Suprapubic skin (tissue), 4 donors: ENCODE measurements around the gene ARHGEF33. TPM values are rescaled to one million over a fixed set of nuclear protein-coding genes. Genes with fewer than 3 reads are reported as not detected.

ENCODE experiments used
- DNase-seq, 2 donors: peaks; one replicate each; pipeline ENCODE4 v3.0.0-alpha.2; 2019; ENCODE audit warnings: low spot score in 2 of 2
- H3K27ac ChIP-seq: fragments of 200-600 bp; sonication (generic); one replicate; pipeline ENCODE4 v1.5.1; 2019
- H3K27me3 ChIP-seq: fragments of 200-600 bp; sonication (generic); one replicate; pipeline ENCODE4 v1.5.1; 2019
- H3K36me3 ChIP-seq: fragments of 200-600 bp; sonication (generic); one replicate; pipeline ENCODE4 v1.5.1; 2019
- H3K4me1 ChIP-seq: fragments of 200-600 bp; sonication (generic); one replicate; pipeline ENCODE4 v1.5.1; 2019
- H3K4me3 ChIP-seq: fragments of 200-600 bp; sonication (generic); one replicate; pipeline ENCODE4 v1.5.1; 2019; ENCODE audit warnings: mild to moderate bottlenecking
- H3K9me3 ChIP-seq: fragments of 200-600 bp; sonication (generic); one replicate; pipeline ENCODE4 v1.5.1; 2019
- CTCF ChIP-seq, 2 donors: fragments of 200-600 bp in 1 of 2; fragments of 450-650 bp in 1 of 2; sonication (generic) in 1 of 2; IDR thresholded peaks; one replicate each; pipeline ENCODE4 v1.5.1; 2016 to 2019; ENCODE audit warnings: antibody characterized with exemption in 2 of 2, mild to moderate bottlenecking in 1 of 2, moderate library complexity in 1 of 2
- EP300 ChIP-seq: sonication (generic); formaldehyde crosslinking; IDR thresholded peaks from one replicate; pipeline ENCODE4 v1.6.1; 2017; ENCODE audit warnings: antibody characterized with exemption
- POLR2A ChIP-seq, 2 donors: fragments of 450-650 bp; IDR thresholded peaks; one replicate each; pipeline ENCODE4 v1.6.1; 2017; ENCODE audit warnings: antibody characterized with exemption in 2 of 2, mild to moderate bottlenecking in 2 of 2, moderate library complexity in 2 of 2
- POLR2AphosphoS5 ChIP-seq, 3 donors: sonication (generic); formaldehyde crosslinking; IDR thresholded peaks; one replicate each; pipeline ENCODE4 v1.6.1; 2017; ENCODE audit warnings: antibody characterized with exemption in 3 of 3
- WGBS: methylation state at CpG from one replicate; pipeline ENCODE4 v1.1.5; 2018; 5-methylcytosine and 5-hydroxymethylcytosine counted together
- total RNA-seq, 4 donors: library from RNA; depleted of rRNA; stranded (reverse); fragments of >200 nt; gene quantifications; one replicate each; pipeline ENCODE4 v1.1.0, GENCODE V29; 2016

Gene ARHGEF33
- total RNA-seq, 4 donors from 2014 or later: 0.34 to 0.80 (median 0.42) TPM

GRCh38 chr2:38909872-38910271 is 20.2 kb downstream of the ARHGEF33 start:
- Histone ChIP-seq H3K27me3 (no peaks in the 10 kb centered on the region), H3K4me1 (no peaks in the 10 kb centered on the region), H3K4me3 (no peak overlapping the region), H3K9me3 (no peaks in the 10 kb centered on the region), H3K27ac (no peak overlapping the region), H3K36me3 (no peaks in the 10 kb centered on the region)
- 98% methylated on average over 1 of the region's 1 CpG for WGBS
- TF ChIP-seq POLR2AphosphoS5 (IDR thresholded peaks at IDR 0.05): no peak
- TF ChIP-seq POLR2A (IDR thresholded peaks at IDR 0.05): no peak
- TF ChIP-seq EP300: no peak
- no peak for TF ChIP-seq CTCF (IDR thresholded peaks at IDR 0.05)
- DNase-seq: no peak

- H3K27ac ChIP-seq: no peak overlapping the region
- H3K4me1 ChIP-seq: no peaks in the 10 kb centered on the region
- TF ChIP-seq POLR2AphosphoS5 (IDR thresholded peaks at IDR 0.05): no peak
- TF ChIP-seq CTCF (IDR thresholded peaks at IDR 0.05): no peak
- TF ChIP-seq EP300: no peak
- TF ChIP-seq POLR2A (IDR thresholded peaks at IDR 0.05): no peak
- 76% methylated on average over 1 of the region's 1 CpG for WGBS
- no peaks in the 10 kb centered on the region for H3K27me3 ChIP-seq
- no peak for DNase-seq
- no peaks in the 10 kb centered on the region for H3K36me3 ChIP-seq
- H3K9me3 ChIP-seq: no peaks in the 10 kb centered on the region
- no peak overlapping the region for H3K4me3 ChIP-seq
These were observed 21.5 kb downstream of the ARHGEF33 start for GRCh38 chr2:38911191-38911590.

GRCh38 chr2:38912619-38913018 is 22.9 kb downstream of the ARHGEF33 start:
- H3K27me3 ChIP-seq: no peaks in the 10 kb centered on the region
- H3K4me3 ChIP-seq: no peak overlapping the region
- WGBS: 70% methylated on average over 1 of the region's 1 CpG
- TF ChIP-seq POLR2A (IDR thresholded peaks at IDR 0.05) (no peak), CTCF (IDR thresholded peaks at IDR 0.05) (no peak), POLR2AphosphoS5 (IDR thresholded peaks at IDR 0.05) (no peak)
- no peaks in the 10 kb centered on the region for H3K36me3 ChIP-seq
- H3K4me1 ChIP-seq: no peaks in the 10 kb centered on the region
- H3K27ac ChIP-seq: no peak overlapping the region
- no peaks in the 10 kb centered on the region for H3K9me3 ChIP-seq
- DNase-seq: no peak

GRCh38 chr2:38922389-38922788 is 32.7 kb downstream of the ARHGEF33 start:
- no peak for TF ChIP-seq POLR2AphosphoS5 (IDR thresholded peaks at IDR 0.05)
- no peak for DNase-seq
- H3K27me3 ChIP-seq: no peaks in the 10 kb centered on the region
- WGBS: 94% methylated on average over 4 of the region's 4 CpGs
- H3K4me1 ChIP-seq: no peaks in the 10 kb centered on the region
- no peaks in the 10 kb centered on the region for H3K36me3 ChIP-seq
- no peaks in the 10 kb centered on the region for H3K9me3 ChIP-seq
- no peak overlapping the region for H3K27ac ChIP-seq
- no peak overlapping the region for H3K4me3 ChIP-seq

- no peak overlapping the region for H3K27ac ChIP-seq
- no peaks in the 10 kb centered on the region for H3K36me3 ChIP-seq
- H3K4me1 ChIP-seq: no peaks in the 10 kb centered on the region
- H3K4me3 ChIP-seq: no peak overlapping the region
- no peaks in the 10 kb centered on the region for H3K9me3 ChIP-seq
- no peak for DNase-seq
- WGBS: 98% methylated on average over 2 of the region's 2 CpGs
- TF ChIP-seq POLR2AphosphoS5 (IDR thresholded peaks at IDR 0.05) (no peak), EP300 (no peak), CTCF (IDR thresholded peaks at IDR 0.05) (no peak), POLR2A (IDR thresholded peaks at IDR 0.05) (no peak)
- H3K27me3 ChIP-seq: no peaks in the 10 kb centered on the region
These were observed 33.2 kb downstream of the ARHGEF33 start for GRCh38 chr2:38922902-38923301.

GRCh38 chr2:38925982-38926381 is 36.3 kb downstream of the ARHGEF33 start:
- DNase-seq: no peak
- H3K4me3 ChIP-seq: no peak overlapping the region
- no peaks in the 10 kb centered on the region for H3K36me3 ChIP-seq
- H3K9me3 ChIP-seq: no peaks in the 10 kb centered on the region
- H3K27ac ChIP-seq: no peak overlapping the region
- no peaks in the 10 kb centered on the region for H3K27me3 ChIP-seq
- WGBS: 79% methylated on average over 9 of the region's 9 CpGs
- no peak for TF ChIP-seq POLR2A (IDR thresholded peaks at IDR 0.05)
- no peak for TF ChIP-seq EP300
- no peak for TF ChIP-seq POLR2AphosphoS5 (IDR thresholded peaks at IDR 0.05)
- no peak for TF ChIP-seq CTCF (IDR thresholded peaks at IDR 0.05)
- H3K4me1 ChIP-seq: no peaks in the 10 kb centered on the region
